Neural progenitor cell (in vitro differentiated cells): ENCODE measurements around the gene COQ9. TPM values are rescaled to one million over a fixed set of nuclear protein-coding genes. Genes with fewer than 3 reads are reported as not detected.
A peak's percentile ranks its signal among the peaks of the same experiment; 100 is the strongest.

ENCODE experiments used
- DNase-seq: peaks from one replicate; pipeline ENCODE4 v3.0.0-alpha.2; 2016; ENCODE audit warnings: low spot score
- H2AFZ ChIP-seq: fragments of 200-600 bp; sonication (generic); replicated peaks from 2 replicates; pipeline ENCODE4 v1.6.1; 2016; ENCODE audit warnings: antibody characterized with exemption
- H3F3A ChIP-seq: fragments of 200-600 bp; sonication (generic); 2 replicates; pipeline ENCODE4 v1.6.1; 2016; ENCODE audit warnings: antibody characterized with exemption, low read depth
- H3K27ac ChIP-seq: fragments of 200-600 bp; sonication (generic); 2 replicates; pipeline ENCODE4 v1.5.1; 2016; ENCODE audit warnings: mild to moderate bottlenecking
- H3K27me3 ChIP-seq: fragments of 200-600 bp; sonication (generic); 2 replicates; pipeline ENCODE4 v1.6.1; 2016; ENCODE audit warnings: mild to moderate bottlenecking, moderate library complexity
- H3K36me3 ChIP-seq: fragments of 200-600 bp; sonication (generic); 2 replicates; pipeline ENCODE4 v1.5.1; 2016
- H3K4me1 ChIP-seq: fragments of 200-600 bp; sonication (generic); 2 replicates; pipeline ENCODE4 v1.6.1; 2016; ENCODE audit warnings: mixed run types
- H3K4me2 ChIP-seq: fragments of 200-600 bp; sonication (generic); 2 replicates; pipeline ENCODE4 v1.6.1; 2016
- H3K4me3 ChIP-seq: fragments of 200-600 bp; sonication (generic); 2 replicates; pipeline ENCODE4 v1.5.1; 2016
- H3K79me2 ChIP-seq: fragments of 200-600 bp; sonication (generic); 2 replicates; pipeline ENCODE4 v1.6.1; 2016; ENCODE audit warnings: low read depth
- H3K9ac ChIP-seq: fragments of 200-600 bp; sonication (generic); 2 replicates; pipeline ENCODE4 v1.6.1; 2016
- H3K9me3 ChIP-seq: fragments of 200-600 bp; sonication (generic); 2 replicates; pipeline ENCODE4 v1.5.1; 2016; ENCODE audit warnings: low read depth
- H4K20me1 ChIP-seq: fragments of 200-600 bp; sonication (generic); 2 replicates; pipeline ENCODE4 v1.6.1; 2016; ENCODE audit warnings: low read depth
- H3K27ac Mint-ChIP-seq: 3 replicates; pipeline ENCODE4 v1.8.0; 2021; ENCODE audit warnings: mixed read lengths
- H3K27me3 Mint-ChIP-seq: 2 replicates; pipeline ENCODE4 v1.8.0; 2022; ENCODE audit warnings: low read depth, mild to moderate bottlenecking, inconsistent platforms, moderate library complexity, mixed read lengths; ENCODE audit not compliant: insufficient read depth
- H3K36me3 Mint-ChIP-seq: 3 replicates; pipeline ENCODE4 v1.8.0; 2021; ENCODE audit warnings: mixed read lengths
- H3K4me1 Mint-ChIP-seq: 3 replicates; pipeline ENCODE4 v1.8.0; 2021; ENCODE audit warnings: mixed read lengths
- H3K4me3 Mint-ChIP-seq: 3 replicates; pipeline ENCODE4 v1.8.0; 2021; ENCODE audit warnings: mild to moderate bottlenecking, moderate library complexity, mixed read lengths
- H3K9me3 Mint-ChIP-seq: 3 replicates; pipeline ENCODE4 v1.8.0; 2020; ENCODE audit warnings: mixed read lengths
- CTCF ChIP-seq: fragments of 200-600 bp; sonication (generic); IDR thresholded peaks from 2 replicates; pipeline ENCODE4 v1.5.1; 2017; ENCODE audit warnings: antibody characterized with exemption, mild to moderate bottlenecking
- EZH2 ChIP-seq: fragments of 200-600 bp; sonication (generic); IDR thresholded peaks from 2 replicates; pipeline ENCODE4 v1.6.1; 2017; ENCODE audit warnings: antibody characterized with exemption, mild to moderate bottlenecking, moderate library complexity
- EZH2phosphoT487 ChIP-seq: fragments of 200-600 bp; sonication (generic); IDR thresholded peaks from 2 replicates; pipeline ENCODE4 v1.6.1; 2017; ENCODE audit warnings: antibody characterized with exemption
- total RNA-seq: library from RNA; depleted of rRNA; stranded (reverse); fragments of >200 nt; gene quantifications from 2 replicates; pipeline ENCODE4 v1.2.3, GENCODE V29; 2015; ENCODE audit warnings: low replicate concordance

COQ9 gene
- total RNA-seq, 1 donor from 2014 or later = 20.3 TPM

- peak overlapping the region; percentile 89 for H3K9ac ChIP-seq
- H3K36me3 ChIP-seq = no peaks in the 10 kb centered on the region
- H3K27me3 Mint-ChIP-seq = no peaks in the 10 kb centered on the region
- peak; percentile 43 for DNase-seq
- H3K36me3 Mint-ChIP-seq = peaks cover 18% of the 10 kb centered on the region
- H3K4me3 Mint-ChIP-seq = peak overlapping the region; percentile 100
- no peaks in the 10 kb centered on the region for H3K9me3 Mint-ChIP-seq
- peaks cover 12% of the 10 kb centered on the region for H3K4me1 Mint-ChIP-seq
- peak overlapping the region; percentile 90 for H3K4me2 ChIP-seq
- peaks cover 6% of the 10 kb centered on the region for H3K4me1 ChIP-seq
- TF ChIP-seq EZH2 = no peak
- TF ChIP-seq EZH2phosphoT487 = no peak
- TF ChIP-seq CTCF = no peak
- H4K20me1 ChIP-seq = peaks cover 5% of the 10 kb centered on the region
- no peak overlapping the region for H3K27ac ChIP-seq
- H3K79me2 ChIP-seq = peaks cover 27% of the 10 kb centered on the region
- peak overlapping the region; percentile 87 for H3K27ac Mint-ChIP-seq
- H3K9me3 ChIP-seq = no peaks in the 10 kb centered on the region
- H3K27me3 ChIP-seq = no peaks in the 10 kb centered on the region
- H3K4me3 ChIP-seq = peak overlapping the region; percentile 79
- H2AFZ ChIP-seq = no peak overlapping the region
- peaks cover 3% of the 10 kb centered on the region for H3F3A ChIP-seq
These were observed 15.7 kb downstream of the COQ9 start for GRCh38 chr16:57462978-57463362.

DNA sequence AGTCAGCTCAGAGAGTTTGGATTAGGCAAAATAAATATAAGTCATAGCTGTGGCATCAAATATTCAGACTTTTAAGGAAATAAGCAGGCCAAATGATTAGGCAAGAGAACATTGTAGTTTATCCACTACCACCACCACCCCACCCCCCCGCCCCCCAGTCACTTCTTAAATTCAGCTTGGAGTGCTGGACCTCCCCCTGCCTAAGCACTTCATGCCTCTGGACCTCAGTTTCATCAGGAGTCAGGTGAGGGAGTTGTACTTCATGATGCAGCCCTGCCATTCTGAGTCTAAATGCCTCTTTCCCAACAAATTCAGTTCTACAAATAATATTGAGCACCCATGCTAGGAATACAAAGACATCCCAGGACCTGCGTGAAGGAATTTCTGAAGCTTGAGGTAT is 17.2 kb downstream of the COQ9 start:
- H3K27ac Mint-ChIP-seq = no peak overlapping the region
- H3K4me1 Mint-ChIP-seq = peaks cover 12% of the 10 kb centered on the region
- peaks cover 12% of the 10 kb centered on the region for H4K20me1 ChIP-seq
- no peak overlapping the region for H3K27ac ChIP-seq
- peaks cover 3% of the 10 kb centered on the region for H3F3A ChIP-seq
- no peaks in the 10 kb centered on the region for H3K9me3 ChIP-seq
- H3K4me3 ChIP-seq = no peak overlapping the region
- H3K27me3 ChIP-seq = no peaks in the 10 kb centered on the region
- H3K9me3 Mint-ChIP-seq = no peaks in the 10 kb centered on the region
- H3K4me1 ChIP-seq = peaks cover 6% of the 10 kb centered on the region
- no peak for DNase-seq
- no peak overlapping the region for H3K4me2 ChIP-seq
- H3K79me2 ChIP-seq = peaks cover 27% of the 10 kb centered on the region
- H3K27me3 Mint-ChIP-seq = no peaks in the 10 kb centered on the region
- H3K9ac ChIP-seq = no peak overlapping the region
- no peaks in the 10 kb centered on the region for H3K36me3 ChIP-seq
- H3K36me3 Mint-ChIP-seq = peaks cover 28% of the 10 kb centered on the region
- TF ChIP-seq EZH2phosphoT487 (no peak), EZH2 (no peak), CTCF (no peak)
- H3K4me3 Mint-ChIP-seq = peak overlapping the region; percentile 100
- H2AFZ ChIP-seq = no peak overlapping the region

- Mint-ChIP-seq H3K4me3 (no peak overlapping the region), H3K27me3 (peaks cover 4% of the 10 kb centered on the region), H3K27ac (no peak overlapping the region), H3K9me3 (no peaks in the 10 kb centered on the region), H3K36me3 (peaks cover 34% of the 10 kb centered on the region), H3K4me1 (peaks cover 12% of the 10 kb centered on the region)
- no peak overlapping the region for H3K4me2 ChIP-seq
- H3K27ac ChIP-seq = no peak overlapping the region
- H4K20me1 ChIP-seq = peaks cover 28% of the 10 kb centered on the region
- peaks cover 8% of the 10 kb centered on the region for H3K4me1 ChIP-seq
- peaks cover 15% of the 10 kb centered on the region for H3F3A ChIP-seq
- no peak overlapping the region for H3K4me3 ChIP-seq
- no peaks in the 10 kb centered on the region for H3K27me3 ChIP-seq
- TF ChIP-seq EZH2phosphoT487 (no peak), CTCF (no peak), EZH2 (no peak)
- no peak for DNase-seq
- no peak overlapping the region for H3K9ac ChIP-seq
- no peaks in the 10 kb centered on the region for H3K36me3 ChIP-seq
- H2AFZ ChIP-seq = no peak overlapping the region
- peaks cover 19% of the 10 kb centered on the region for H3K79me2 ChIP-seq
- H3K9me3 ChIP-seq = no peaks in the 10 kb centered on the region
These were observed 21.1 kb downstream of the COQ9 start for GRCh38 chr16:57468346-57468745.
